Activated naive CD4-positive, alpha-beta T cell (primary cell): ENCODE results near the gene ARL2.

Experiments
- DNase-seq, 4 experiments: peaks; one replicate each; lab custom pipeline; 2025; lab: John Stamatoyannopoulos, UW

ARL2 gene

GRCh38 chr11:65047581-65048422, 33.8 kb downstream of the ARL2 start:
- DNase-seq, result peak in 1 of 4 experiments; percentile 27

- DNase-seq, result no peak
Measured at GRCh38 chr11:65051398-65051858, 37.5 kb downstream of the ARL2 start.

DNA sequence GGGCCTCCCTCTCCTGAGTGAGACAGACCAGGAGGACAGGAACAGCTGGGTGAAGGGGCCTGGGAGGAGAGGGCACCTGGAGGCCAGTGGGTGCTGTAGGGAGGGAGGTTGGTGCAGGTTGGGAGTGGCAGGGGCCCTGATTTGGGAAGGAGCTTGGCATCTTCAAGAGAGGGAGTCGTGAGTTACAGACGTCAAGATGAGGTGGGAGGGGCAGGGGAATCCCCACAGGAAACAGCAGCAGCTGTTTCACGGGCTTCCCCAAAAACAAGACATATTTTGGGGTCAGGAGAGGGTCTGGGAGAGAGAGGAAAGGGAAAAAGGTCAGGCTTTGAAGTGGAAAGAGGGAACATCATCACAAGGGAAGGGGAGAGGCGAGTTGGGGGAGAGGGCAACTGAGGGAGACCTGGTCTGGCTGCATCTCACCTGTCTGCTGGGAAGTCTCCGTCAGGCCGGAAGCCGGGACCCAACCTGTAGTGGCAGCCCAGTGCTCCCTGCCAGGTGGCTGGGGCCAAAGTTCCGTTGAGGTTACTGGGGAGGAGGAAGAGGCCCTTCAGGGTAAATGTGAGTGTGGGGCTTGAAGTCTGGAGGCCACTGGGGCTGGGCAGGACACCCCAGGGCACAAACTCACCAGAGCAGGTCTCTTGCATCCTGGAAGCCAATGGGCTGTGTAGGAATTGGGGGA, 40.0 kb downstream of the ARL2 start:
- no peak for DNase-seq

DNA sequence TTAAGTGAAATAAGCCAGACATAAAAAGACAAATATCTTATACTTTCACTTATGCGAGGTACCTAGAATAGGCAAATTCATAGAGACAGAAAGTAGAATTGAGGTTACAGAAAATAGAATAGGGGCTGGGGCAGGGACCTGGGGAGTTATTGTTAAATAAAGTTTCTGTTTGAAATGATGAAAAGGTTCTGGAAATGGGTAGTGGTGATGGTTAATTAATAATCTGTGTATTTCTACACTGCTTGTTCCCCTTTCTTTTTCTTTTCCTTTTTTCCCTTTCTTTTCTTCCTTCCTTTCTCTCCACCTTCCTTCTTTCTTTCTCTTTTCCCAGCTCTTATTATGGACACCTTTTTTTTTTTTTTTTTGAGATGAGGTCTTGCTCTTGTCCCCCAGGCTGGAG, 41.6 kb downstream of the ARL2 start:
- no peak for DNase-seq

DNA sequence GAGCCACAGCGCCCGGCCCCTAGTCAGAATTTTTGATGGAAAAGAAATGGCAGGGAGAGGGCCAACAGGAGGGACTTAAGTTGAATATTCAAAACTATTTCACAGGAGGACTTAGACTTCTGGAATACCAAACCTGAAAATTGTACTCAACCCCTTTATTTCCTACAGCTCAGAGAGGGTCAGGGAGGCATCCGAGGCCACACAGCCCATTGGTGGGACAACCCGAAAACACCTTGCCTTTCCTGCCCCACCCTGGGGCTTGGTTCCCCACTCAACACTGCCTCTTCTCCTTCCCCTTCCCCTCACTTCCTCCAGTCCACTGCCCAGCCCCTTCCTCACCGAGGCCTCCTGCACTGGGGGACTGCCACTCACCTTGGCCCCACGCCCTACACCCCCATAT, 43.0 kb downstream of the ARL2 start:
- no peak for DNase-seq

- no peak for DNase-seq
Measured at GRCh38 chr11:65057526-65057925, 43.6 kb downstream of the ARL2 start.

GRCh38 chr11:65058012-65058411, 44.1 kb downstream of the ARL2 start:
- DNase-seq, result no peak

GRCh38 chr11:65058419-65059054, 44.6 kb downstream of the ARL2 start, which contains the start of gene NAALADL1:
NAALADL1 (minus strand) TSS chr11:65058553; CDS start chr11:65058521, 32 bp downstream.
- DNase-seq, result no peak

GRCh38 chr11:65059523-65059922, 45.6 kb downstream of the ARL2 start:
- DNase-seq, result no peak

DNA sequence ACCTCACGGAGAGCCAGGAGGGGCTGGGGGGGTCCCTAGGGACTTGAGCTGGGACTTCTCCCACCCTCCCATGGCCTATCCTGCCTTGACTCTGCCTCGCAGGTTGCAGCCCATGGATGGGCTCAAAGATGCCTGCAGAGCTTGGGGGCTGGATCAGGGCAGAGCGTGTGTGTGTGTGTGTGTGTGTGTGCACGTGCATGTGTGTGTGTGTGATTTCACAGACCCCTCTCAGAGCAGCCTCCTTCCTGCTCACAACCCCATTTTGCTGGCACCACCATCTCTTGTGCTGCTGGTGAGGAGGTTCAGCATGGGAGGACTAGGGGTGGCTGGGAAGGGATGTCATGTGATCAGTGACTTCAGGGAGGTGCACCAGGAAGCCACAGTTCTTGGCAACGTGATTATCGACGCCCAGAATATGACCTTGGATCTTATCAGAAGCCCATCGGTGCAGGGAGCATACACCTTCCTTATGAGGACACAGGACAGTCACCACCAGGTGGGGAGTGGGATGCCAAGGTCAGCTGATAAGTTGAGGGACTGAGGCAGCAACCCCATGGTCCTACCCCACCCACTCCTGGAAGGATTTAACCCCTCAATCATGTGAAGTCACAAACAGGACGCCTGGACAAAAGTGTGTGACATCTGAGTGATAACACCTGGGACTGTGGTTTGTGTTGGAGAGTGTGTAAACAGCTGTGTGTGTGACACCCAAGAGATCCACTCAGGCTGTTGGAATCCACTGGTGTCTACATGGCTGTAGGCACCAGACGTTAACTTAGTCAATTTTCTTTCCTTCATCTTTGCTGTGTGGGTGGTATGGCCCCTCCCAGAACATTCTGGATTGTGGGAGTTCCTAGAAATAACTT, 46.2 kb downstream of the ARL2 start:
- DNase-seq, result no peak

GRCh38 chr11:65060913-65061408, 47.0 kb downstream of the ARL2 start:
- DNase-seq, result peak in 1 of 4 experiments; percentile 17

DNA sequence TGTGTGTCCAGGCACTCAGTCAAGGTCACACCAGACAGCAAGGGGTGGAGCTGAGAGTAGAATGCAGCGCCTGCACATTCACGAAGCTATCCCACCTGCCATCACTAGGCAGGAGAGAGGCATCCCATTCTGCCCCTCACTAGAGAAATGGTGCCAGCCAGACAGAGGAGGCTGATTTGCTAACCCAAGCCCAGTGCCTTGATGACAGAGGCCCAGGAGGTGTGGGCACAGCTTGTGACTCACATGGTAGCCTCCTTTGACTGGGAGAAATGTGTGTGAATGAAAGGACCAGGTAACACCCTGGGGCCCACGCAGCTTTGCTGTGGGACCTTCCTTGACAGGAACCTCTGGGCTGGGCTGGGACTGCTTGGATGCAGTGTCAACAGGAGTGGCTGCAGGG, 49.6 kb downstream of the ARL2 start:
- no peak for DNase-seq

DNA sequence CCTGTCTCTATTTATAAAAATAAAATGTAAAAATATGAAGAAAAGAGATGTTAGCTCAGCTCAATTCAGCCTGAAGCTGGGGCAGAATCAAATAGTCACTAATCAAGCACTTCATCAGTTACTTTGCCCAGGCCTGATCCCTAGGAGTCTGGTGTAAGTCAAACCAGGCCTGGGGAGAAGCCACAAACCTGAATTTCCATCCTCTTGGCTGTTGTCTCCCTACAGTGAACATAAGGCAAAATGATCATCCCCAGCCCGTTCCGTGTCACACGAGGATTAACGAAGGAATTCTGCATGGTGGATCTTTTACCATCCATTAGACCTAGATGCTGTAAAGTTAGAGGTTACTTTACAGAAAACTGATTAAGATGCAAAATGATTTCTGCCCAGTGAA, 50.9 kb downstream of the ARL2 start:
- no peak for DNase-seq

GRCh38 chr11:65065851-65066250, 51.9 kb downstream of the ARL2 start:
- DNase-seq, result no peak

- no peak for DNase-seq
Measured at GRCh38 chr11:65066315-65066714, 52.4 kb downstream of the ARL2 start.

GRCh38 chr11:65066805-65067291, 52.9 kb downstream of the ARL2 start:
- DNase-seq, result no peak

- DNase-seq, result no peak
Measured at GRCh38 chr11:65067446-65067845, 53.5 kb downstream of the ARL2 start.

DNA sequence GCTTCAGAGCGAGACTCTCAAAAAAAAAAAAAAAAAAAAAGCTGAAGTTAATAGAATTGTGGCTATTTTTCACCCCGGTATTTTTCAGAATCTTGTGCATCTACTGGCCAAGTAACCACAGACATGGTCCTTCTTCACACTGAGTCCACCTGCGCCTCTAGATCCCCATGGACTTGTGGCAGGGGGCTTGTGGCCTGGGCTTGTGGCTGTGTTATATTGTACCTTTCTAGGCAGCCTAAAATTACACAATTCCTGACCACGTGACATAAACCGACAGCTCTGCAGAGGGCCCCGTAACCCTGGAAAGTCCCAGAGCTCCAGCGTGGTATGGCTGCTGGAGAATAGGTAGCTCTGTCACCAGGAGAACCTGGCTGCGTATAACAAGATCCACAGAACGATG, 55.3 kb downstream of the ARL2 start:
- DNase-seq, result no peak
